ENCODE results near the gene NID2. TPM values are rescaled to one million over a fixed set of nuclear protein-coding genes. Genes with fewer than 3 reads are reported as not detected.

Gene NID2
- total and polyA plus RNA-seq, 9 of the 15 experiments (the other 6 are each of a cell fraction or from before 2014, with no cell fraction given): 0.04 to 0.45 (median 0.16) TPM; not detected in 3

- Histone ChIP-seq H3K27me3 (ENCODE audit: control insufficient read depth in 2 of 2, insufficient read depth in 2 of 2, low read length in 2 of 2) (no peaks in the 10 kb centered on the region), H3K4me1 (replicated peaks in 1 of 2; ENCODE audit: control insufficient read depth in 2 of 2, insufficient read depth in 2 of 2, low read length in 2 of 2) (no peaks in the 10 kb centered on the region), H3K9me1 (ENCODE audit: control insufficient read depth, insufficient read depth, low read length) (no peaks in the 10 kb centered on the region), H3K27ac (ENCODE audit: extremely low read depth, low read depth, low read length) (no peak overlapping the region), H3K9me3 (replicated peaks; ENCODE audit: control insufficient read depth, insufficient read depth, low read depth, low read length) (no peaks in the 10 kb centered on the region), H3K79me2 (ENCODE audit: control insufficient read depth, insufficient read depth, low read length) (no peaks in the 10 kb centered on the region), H2AFZ (ENCODE audit: low read depth, low read length) (no peak overlapping the region), H3K9ac (ENCODE audit: insufficient read depth in 1 of 2, low read depth in 2 of 2, low read length in 2 of 2) (no peak overlapping the region), H3K4me2 (ENCODE audit: insufficient read depth, low read length) (no peak overlapping the region), H4K20me1 (replicated peaks; ENCODE audit: control insufficient read depth, insufficient read depth, low read length) (no peaks in the 10 kb centered on the region), H3K36me3 (ENCODE audit: control insufficient read depth, insufficient read depth, low read length) (no peaks in the 10 kb centered on the region), H3K4me3 (no peak overlapping the region)
- WGBS (ENCODE audit: insufficient coverage, low coverage, missing lambda C conversion rate): 17% methylated on average over 7 of the region's 7 CpGs
- FAIRE-seq (no peak), DNase-seq (ENCODE audit: extremely low read depth in 1 of 4, low spot score in 3 of 4) (no peak), ATAC-seq (no peak)
- ChIA-PET POLR2A (interaction anchor here (0.7 kb wide), 1 partner anchor 73 kb away, joined by 4 read pairs; no protein-coding TSS in a partner anchor), CTCF (ENCODE audit: low intra/inter-chr PET ratio) (no interaction called here)
- no TSS peak for BruUV-seq (replicated peaks)
- intact Hi-C loops (cut with micrococcal nuclease): no loop called here
- in situ Hi-C loops (cut with MboI): no loop called here
- no peak for TF ChIP-seq ZNF280B (CRISPR knock-in tag; IDR thresholded peaks at IDR 0.05)
- no peak for TF ChIP-seq MEIS2 (IDR thresholded peaks at IDR 0.05; ENCODE audit: partially characterized antibody)
- TF ChIP-seq MYNN (IDR thresholded peaks at IDR 0.05): no peak
- TF ChIP-seq MYNN (CRISPR knock-in tag; IDR thresholded peaks at IDR 0.05): no peak
- no peak for TF ChIP-seq HES1 (IDR thresholded peaks at IDR 0.05; ENCODE audit: low read depth)
- TF ChIP-seq PHF20 (IDR thresholded peaks at IDR 0.05; ENCODE audit: partially characterized antibody): no peak
- no peak for TF ChIP-seq FOXK2 (conservative IDR thresholded peaks at IDR 0.05 in 1 of 2, IDR thresholded peaks at IDR 0.05 in 1 of 2; ENCODE audit: low read depth in 2 of 2)
- TF ChIP-seq ZNF165 (CRISPR knock-in tag; IDR thresholded peaks at IDR 0.05; ENCODE audit: borderline replicate concordance): no peak
- no peak for TF ChIP-seq LCOR (CRISPR knock-in tag; IDR thresholded peaks at IDR 0.05)
- no peak for TF ChIP-seq SETDB1 (IDR thresholded peaks at IDR 0.05; ENCODE audit: low read length)
- no peak for TF ChIP-seq CBX2 (IDR thresholded peaks at IDR 0.05; ENCODE audit: insufficient read depth, low read length, poor library complexity, severe bottlenecking)
- no peak for TF ChIP-seq MCM2 (IDR thresholded peaks at IDR 0.05; ENCODE audit: low read depth)
- no peak for TF ChIP-seq HDAC8 (tag; IDR thresholded peaks at IDR 0.05)
- TF ChIP-seq MIER1 (IDR thresholded peaks at IDR 0.05; ENCODE audit: low read depth): no peak
- no peak for TF ChIP-seq ZNF274 (IDR thresholded peaks at IDR 0.05; ENCODE audit: borderline replicate concordance, low read depth, low read length)
- TF ChIP-seq ZNF584 (CRISPR knock-in tag; IDR thresholded peaks at IDR 0.05; ENCODE audit: low read depth): no peak
Observed at GRCh38 chr14:52079239-52079959, 10.5 kb upstream of the NID2 start.

Measured in K562 (cell line).